Brain microvascular endothelial cell (primary cell): ENCODE data around the gene ABCB1.
"Not testable (repeated sequence)": the region's sequence is repeated elsewhere in the genome, so short reads cannot be mapped to it uniquely, and the experiment has no call there.

Source experiments
- DNase-seq: peaks from one replicate; pipeline ENCODE4 v3.0.0-alpha.2; 2020
- H3K27ac ChIP-seq: fragments of 250-450 bp; sonication (Bioruptor Pico); 2 replicates; pipeline ENCODE4 v1.5.1; 2020; ENCODE audit warnings: mild to moderate bottlenecking, moderate library complexity
- H3K27me3 ChIP-seq: fragments of 250-450 bp; sonication (Bioruptor Pico); replicated peaks from 2 replicates; pipeline ENCODE4 v1.5.1; 2020; ENCODE audit warnings: mild to moderate bottlenecking
- H3K36me3 ChIP-seq: fragments of 250-450 bp; sonication (Bioruptor Pico); replicated peaks from 2 replicates; pipeline ENCODE4 v1.5.1; 2020; ENCODE audit warnings: mild to moderate bottlenecking
- H3K4me3 ChIP-seq: 2 replicates; pipeline ENCODE4 v1.5.1; 2011; ENCODE audit warnings: low read depth, mild to moderate bottlenecking, control low read depth, low read length, moderate library complexity
- in situ Hi-C: cut with HindIII; loops from 2 replicates; pipeline ENCODE4 v1.10.0; 2017; ENCODE audit warnings: low sequenced_read_pairs, low pct_ligation_motif_present
- TF ChIP-seq, protein P1 (sequence below): IDR thresholded peaks from 2 replicates; pipeline ENCODE4 v1.5.1; 2011; ENCODE audit warnings: low read depth, mild to moderate bottlenecking, moderate library complexity, low read length, control low read depth, inconsistent platforms; ENCODE audit errors: missing control alignments

Gene ABCB1

GRCh38 chr7:87463982-87464381, 136.7 kb downstream of the ABCB1 start:
- H3K4me3 ChIP-seq, result no peak overlapping the region
- no peaks in the 10 kb centered on the region for H3K36me3 ChIP-seq
- no peak overlapping the region for H3K27ac ChIP-seq
- DNase-seq, result no peak
- no peaks in the 10 kb centered on the region for H3K27me3 ChIP-seq
- TF ChIP-seq, protein P1, sequence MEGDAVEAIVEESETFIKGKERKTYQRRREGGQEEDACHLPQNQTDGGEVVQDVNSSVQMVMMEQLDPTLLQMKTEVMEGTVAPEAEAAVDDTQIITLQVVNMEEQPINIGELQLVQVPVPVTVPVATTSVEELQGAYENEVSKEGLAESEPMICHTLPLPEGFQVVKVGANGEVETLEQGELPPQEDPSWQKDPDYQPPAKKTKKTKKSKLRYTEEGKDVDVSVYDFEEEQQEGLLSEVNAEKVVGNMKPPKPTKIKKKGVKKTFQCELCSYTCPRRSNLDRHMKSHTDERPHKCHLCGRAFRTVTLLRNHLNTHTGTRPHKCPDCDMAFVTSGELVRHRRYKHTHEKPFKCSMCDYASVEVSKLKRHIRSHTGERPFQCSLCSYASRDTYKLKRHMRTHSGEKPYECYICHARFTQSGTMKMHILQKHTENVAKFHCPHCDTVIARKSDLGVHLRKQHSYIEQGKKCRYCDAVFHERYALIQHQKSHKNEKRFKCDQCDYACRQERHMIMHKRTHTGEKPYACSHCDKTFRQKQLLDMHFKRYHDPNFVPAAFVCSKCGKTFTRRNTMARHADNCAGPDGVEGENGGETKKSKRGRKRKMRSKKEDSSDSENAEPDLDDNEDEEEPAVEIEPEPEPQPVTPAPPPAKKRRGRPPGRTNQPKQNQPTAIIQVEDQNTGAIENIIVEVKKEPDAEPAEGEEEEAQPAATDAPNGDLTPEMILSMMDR, result no peak
- in situ Hi-C loops, result no loop called here

GRCh38 chr7:87460444-87460843, 140.2 kb downstream of the ABCB1 start:
- DNase-seq, H3K27me3 ChIP-seq, H3K4me3 ChIP-seq, H3K36me3 ChIP-seq, H3K27ac ChIP-seq, in situ Hi-C loops: not testable (repeated sequence)

GRCh38 chr7:87459941-87460340, 140.7 kb downstream of the ABCB1 start:
- H3K27ac ChIP-seq, result no peak overlapping the region
- no peak overlapping the region for H3K4me3 ChIP-seq
- no peaks in the 10 kb centered on the region for H3K27me3 ChIP-seq
- in situ Hi-C loops, result no loop called here
- no peak for DNase-seq
- no peaks in the 10 kb centered on the region for H3K36me3 ChIP-seq
- TF ChIP-seq, protein P1, result no peak

DNA sequence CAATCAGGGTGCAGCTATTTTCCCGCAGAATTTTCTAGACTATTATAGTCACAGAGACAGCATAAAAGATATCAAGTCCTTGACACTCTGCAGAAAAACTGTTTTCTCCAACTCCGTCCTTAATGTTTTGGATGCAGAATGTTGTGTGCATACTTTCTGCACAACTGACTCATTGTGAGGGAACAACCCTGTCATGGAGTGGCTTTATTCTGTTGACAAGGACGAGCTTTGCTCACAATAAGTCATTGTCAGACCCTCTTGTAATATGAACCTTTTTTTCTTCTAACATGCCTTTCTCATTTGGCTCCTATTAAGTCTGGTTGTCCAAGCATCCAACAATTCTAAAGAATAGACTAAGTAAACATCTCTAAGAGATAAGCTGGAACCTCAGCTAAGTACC, 142.5 kb downstream of the ABCB1 start:
- DNase-seq, result no peak
- H3K27ac ChIP-seq, result no peak overlapping the region
- TF ChIP-seq, protein P1, result no peak
- no peaks in the 10 kb centered on the region for H3K36me3 ChIP-seq
- no peaks in the 10 kb centered on the region for H3K27me3 ChIP-seq
- in situ Hi-C loops, result no loop called here
- H3K4me3 ChIP-seq, result no peak overlapping the region

DNA sequence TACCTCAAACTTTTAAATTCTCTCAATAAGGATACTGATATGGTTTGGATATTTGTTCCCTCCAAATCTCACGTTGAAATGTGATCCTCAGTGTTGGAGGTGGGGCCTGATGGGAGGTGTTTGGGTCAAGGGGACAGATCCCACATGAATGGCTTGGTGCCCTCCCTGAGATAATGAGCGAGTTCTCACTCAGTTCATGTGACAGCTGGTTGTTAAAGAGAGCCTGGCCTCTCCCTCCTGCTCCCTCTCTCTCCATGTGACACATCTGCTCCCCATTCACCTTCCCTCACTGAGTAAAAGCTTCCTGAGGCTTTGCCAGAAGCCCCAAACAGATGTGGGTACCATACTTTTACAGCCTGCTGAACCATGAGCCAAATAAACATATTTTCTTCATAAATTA, 144.4 kb downstream of the ABCB1 start:
- TF ChIP-seq, protein P1, result no peak
- in situ Hi-C loops, result no loop called here

More for the DNA sequence above, 144.4 kb downstream of the ABCB1 start:
- no peak for DNase-seq
- Histone ChIP-seq H3K27ac (no peak overlapping the region), H3K36me3 (no peaks in the 10 kb centered on the region), H3K4me3 (no peak overlapping the region), H3K27me3 (no peaks in the 10 kb centered on the region)
